Skeletal muscle tissue (tissue), 4 donors: Measurements from ENCODE around the gene ARID5B. TPM values are rescaled to one million over a fixed set of nuclear protein-coding genes. Genes with fewer than 3 reads are reported as not detected.

ENCODE experiments used
- H3K27ac ChIP-seq: one replicate; pipeline ENCODE4 v1.7.0; 2013; ENCODE audit warnings: mild to moderate bottlenecking, low read depth, low read length, inconsistent platforms
- H3K27me3 ChIP-seq, 3 donors: one replicate each; pipeline ENCODE4 v1.7.0; 2013; ENCODE audit warnings: low read length in 3 of 3; ENCODE audit not compliant: control insufficient read depth in 3 of 3, insufficient read depth in 3 of 3
- H3K36me3 ChIP-seq, 3 donors: one replicate each; pipeline ENCODE4 v1.7.0; 2013; ENCODE audit warnings: low read length in 3 of 3; ENCODE audit not compliant: control insufficient read depth in 3 of 3, insufficient read depth in 3 of 3
- H3K4me1 ChIP-seq, 3 donors: one replicate each; pipeline ENCODE4 v1.7.0; 2013; ENCODE audit warnings: low read length in 3 of 3, mild to moderate bottlenecking in 3 of 3; ENCODE audit not compliant: control insufficient read depth in 3 of 3, insufficient read depth in 3 of 3
- H3K4me3 ChIP-seq, 3 donors: one replicate each; pipeline ENCODE4 v1.7.0; 2013; ENCODE audit warnings: low read length in 3 of 3
- H3K9ac ChIP-seq, 3 donors: one replicate each; pipeline ENCODE4 v1.7.0; 2013; ENCODE audit warnings: low read length in 3 of 3, mild to moderate bottlenecking in 3 of 3, moderate library complexity in 2 of 3, low read depth in 1 of 3
- H3K9me3 ChIP-seq, 3 donors: one replicate each; pipeline ENCODE4 v1.7.0; 2013; ENCODE audit warnings: low read length in 3 of 3; ENCODE audit not compliant: control insufficient read depth in 3 of 3
- total RNA-seq: library from RNA; depleted of rRNA; stranded (reverse); fragments of >200 nt; gene quantifications from one replicate; pipeline ENCODE4 v1.2.3, GENCODE V29; 2014
- donor health status: Osteomylitis.

Gene ARID5B
- total RNA-seq, 1 donor from 2014 or later: 27.7 TPM

DNA sequence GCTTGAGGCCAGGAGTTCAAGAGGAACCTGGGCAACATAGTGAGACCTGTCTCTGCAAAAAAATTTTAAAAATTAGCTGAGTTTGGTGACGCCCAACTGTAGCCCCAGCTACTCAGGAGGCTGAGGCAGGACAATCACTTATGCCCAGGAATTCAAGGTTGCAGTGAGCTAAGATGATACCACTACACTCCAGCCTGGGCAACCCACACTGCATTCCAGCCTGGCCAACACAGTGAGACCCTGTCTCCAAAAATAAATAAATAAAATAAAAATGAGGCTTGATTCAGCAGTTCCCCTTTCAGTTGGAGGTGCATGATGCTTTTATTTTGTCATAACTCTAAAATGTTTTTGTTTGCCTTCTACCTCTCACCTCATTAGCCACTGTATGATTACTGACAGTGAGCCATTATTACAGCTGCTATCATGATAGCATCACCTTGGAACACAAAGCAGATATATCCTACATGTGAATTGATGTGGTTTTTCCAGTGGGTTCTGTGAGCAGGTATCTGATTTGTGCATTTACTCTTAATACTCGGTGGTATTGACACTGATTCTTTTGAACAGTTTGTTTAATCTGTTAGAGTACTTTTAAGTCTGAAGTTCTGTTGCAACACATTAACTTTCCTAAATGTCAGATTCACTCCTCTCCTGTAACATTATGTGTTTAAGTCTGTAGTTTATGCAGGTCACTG lies 49.1 kb downstream of the ARID5B start:
- H3K9me3 ChIP-seq: no peaks in the 10 kb centered on the region
- H3K9ac ChIP-seq: no peak overlapping the region
- no peaks in the 10 kb centered on the region for H3K27me3 ChIP-seq
- no peak overlapping the region for H3K4me3 ChIP-seq
- H3K27ac ChIP-seq: no peak overlapping the region
- no peaks in the 10 kb centered on the region for H3K4me1 ChIP-seq
- no peaks in the 10 kb centered on the region for H3K36me3 ChIP-seq

GRCh38 chr10:61951144-61951483 lies 49.6 kb downstream of the ARID5B start:
- H3K27ac ChIP-seq: no peak overlapping the region
- no peaks in the 10 kb centered on the region for H3K27me3 ChIP-seq
- H3K36me3 ChIP-seq: no peaks in the 10 kb centered on the region
- H3K4me1 ChIP-seq: no peaks in the 10 kb centered on the region
- no peak overlapping the region for H3K4me3 ChIP-seq
- no peak overlapping the region for H3K9ac ChIP-seq
- H3K9me3 ChIP-seq: no peaks in the 10 kb centered on the region

DNA sequence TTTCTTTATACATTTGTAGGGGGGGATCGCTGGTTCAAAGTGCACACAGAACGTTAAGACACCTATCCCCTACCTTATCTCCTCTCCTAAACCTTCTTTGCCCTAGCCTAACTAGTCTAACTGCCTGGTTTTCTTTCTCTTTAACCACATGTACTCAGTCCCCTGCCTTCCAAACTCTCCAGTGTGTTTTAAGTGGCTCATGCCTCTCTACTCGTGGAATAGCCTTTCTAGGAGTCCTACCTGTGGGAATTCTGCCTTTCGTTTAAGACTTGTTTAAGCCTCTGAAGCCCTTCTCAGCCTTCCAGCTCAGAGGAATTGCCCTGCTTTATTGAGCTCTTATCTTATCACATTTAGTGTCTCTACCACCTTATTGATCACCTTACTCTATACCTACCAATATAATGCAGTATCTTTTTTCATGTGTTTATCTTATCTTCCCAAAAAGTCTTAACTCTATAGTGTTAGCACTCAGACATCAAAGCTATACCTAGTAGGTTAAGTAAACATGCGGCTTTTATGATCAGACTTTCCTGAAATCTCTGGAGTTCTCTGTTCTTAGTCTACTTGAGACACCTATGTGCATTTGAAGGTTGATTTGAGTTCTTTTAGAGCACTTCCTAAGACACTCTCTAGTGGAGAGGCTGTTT lies 50.7 kb downstream of the ARID5B start:
- Histone ChIP-seq H3K4me3 (no peak overlapping the region), H3K4me1 (no peaks in the 10 kb centered on the region), H3K36me3 (no peaks in the 10 kb centered on the region), H3K9me3 (no peaks in the 10 kb centered on the region), H3K9ac (no peak overlapping the region), H3K27ac (no peak overlapping the region), H3K27me3 (no peaks in the 10 kb centered on the region)

DNA sequence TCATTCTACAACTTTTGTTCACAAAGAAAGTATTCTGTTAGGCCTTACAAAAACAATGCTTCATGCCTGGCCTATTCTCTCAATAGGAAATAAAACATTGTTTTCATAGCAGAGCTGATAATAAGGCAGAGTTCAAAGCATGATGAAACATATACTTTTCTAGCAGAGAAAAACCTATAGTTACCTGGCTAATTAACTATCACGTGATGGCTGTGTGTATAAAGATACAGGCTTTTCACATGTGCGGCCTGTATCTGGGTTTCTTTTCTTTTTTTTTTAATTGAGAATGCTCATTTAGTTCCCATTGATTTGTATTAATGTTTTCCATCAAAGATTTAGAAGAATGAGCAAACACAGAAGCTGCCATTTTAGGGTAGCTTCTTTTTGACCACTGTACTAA lies 51.7 kb downstream of the ARID5B start:
- Histone ChIP-seq H3K27me3 (no peaks in the 10 kb centered on the region), H3K4me3 (no peak overlapping the region), H3K36me3 (no peaks in the 10 kb centered on the region), H3K9ac (no peak overlapping the region), H3K27ac (no peak overlapping the region), H3K4me1 (no peaks in the 10 kb centered on the region), H3K9me3 (no peaks in the 10 kb centered on the region)

DNA sequence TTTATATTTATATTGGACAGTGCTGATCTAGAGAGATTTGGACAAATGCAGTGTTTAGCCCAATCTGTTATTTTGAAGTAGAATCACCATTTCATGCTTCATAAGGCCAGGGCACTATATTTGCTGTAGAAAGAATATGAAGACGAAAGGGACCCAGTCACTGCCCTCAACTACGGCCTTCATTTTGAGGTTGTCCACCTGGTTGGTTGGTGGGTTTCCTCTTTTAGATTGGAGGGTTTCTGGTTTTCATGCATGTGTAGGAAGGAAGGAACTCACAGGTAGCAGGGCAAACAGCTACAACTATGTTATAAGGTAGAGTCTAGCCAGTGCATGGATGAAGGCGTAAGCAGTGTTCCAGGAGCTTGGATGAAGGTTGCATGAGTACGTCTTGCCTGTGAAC lies 56.3 kb downstream of the ARID5B start:
- no peak overlapping the region for H3K27ac ChIP-seq
- no peak overlapping the region for H3K9ac ChIP-seq
- H3K9me3 ChIP-seq: no peaks in the 10 kb centered on the region
- peaks cover 0 to 6% (median 3%) of the 10 kb centered on the region in 3 donors for H3K4me1 ChIP-seq
- H3K27me3 ChIP-seq: no peaks in the 10 kb centered on the region
- no peak overlapping the region for H3K4me3 ChIP-seq
- H3K36me3 ChIP-seq: no peaks in the 10 kb centered on the region

DNA sequence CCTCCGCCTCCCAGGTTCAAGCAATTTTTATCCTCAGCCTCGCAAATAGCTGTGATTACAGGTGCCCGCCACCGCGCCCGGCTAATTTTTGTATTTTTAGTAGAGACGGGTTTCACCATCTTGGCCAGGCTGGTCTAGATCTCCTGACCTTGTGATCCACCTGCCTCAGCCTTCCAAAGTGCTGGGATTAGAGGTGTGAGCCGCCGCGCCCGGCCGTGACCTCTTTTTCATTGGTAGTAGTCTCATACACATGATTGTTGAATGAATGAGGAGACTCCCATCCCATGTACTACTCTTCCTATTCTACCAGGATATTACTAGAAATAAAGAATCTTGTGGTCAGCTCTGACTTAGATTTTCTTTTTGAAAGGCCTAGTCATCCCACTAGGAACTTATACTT lies 56.8 kb downstream of the ARID5B start:
- no peaks in the 10 kb centered on the region for H3K9me3 ChIP-seq
- no peaks in the 10 kb centered on the region for H3K36me3 ChIP-seq
- no peak overlapping the region for H3K27ac ChIP-seq
- no peak overlapping the region for H3K4me3 ChIP-seq
- H3K9ac ChIP-seq: no peak overlapping the region
- H3K4me1 ChIP-seq: peaks cover 1 to 9% (median 5%) of the 10 kb centered on the region in 3 donors
- H3K27me3 ChIP-seq: no peaks in the 10 kb centered on the region

- H3K9me3 ChIP-seq: no peaks in the 10 kb centered on the region
- no peak overlapping the region for H3K4me3 ChIP-seq
- no peaks in the 10 kb centered on the region for H3K36me3 ChIP-seq
- no peak overlapping the region for H3K9ac ChIP-seq
- peaks cover 6 to 14% (median 10%) of the 10 kb centered on the region in 3 donors for H3K4me1 ChIP-seq
- H3K27ac ChIP-seq: no peak overlapping the region
- H3K27me3 ChIP-seq: no peaks in the 10 kb centered on the region
Observed at GRCh38 chr10:61958805-61959204, 57.3 kb downstream of the ARID5B start.

DNA sequence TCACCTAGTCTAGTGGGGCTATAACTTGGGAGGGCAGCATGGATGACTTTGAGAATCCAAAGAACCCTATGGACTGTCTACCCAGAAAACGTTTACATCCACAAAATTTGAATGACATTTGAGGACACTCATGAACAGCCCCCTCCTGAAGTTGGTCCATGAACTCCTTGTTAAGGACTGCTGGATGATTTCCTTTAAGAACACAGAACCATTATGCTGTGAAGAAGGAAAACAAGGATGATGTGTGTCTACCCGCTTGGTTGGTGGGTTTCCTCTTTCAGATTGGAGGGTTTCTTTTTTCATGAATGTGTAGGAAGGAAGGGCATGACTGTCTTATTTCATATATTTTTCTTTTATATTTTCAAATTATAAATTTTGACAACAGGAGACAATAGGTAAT lies 58.3 kb downstream of the ARID5B start:
- Histone ChIP-seq H3K27ac (no peak overlapping the region), H3K9me3 (no peaks in the 10 kb centered on the region), H3K27me3 (no peaks in the 10 kb centered on the region), H3K4me3 (no peak overlapping the region), H3K9ac (no peak overlapping the region), H3K4me1 (peaks cover 9 to 19% (median 18%) of the 10 kb centered on the region in 3 donors), H3K36me3 (no peaks in the 10 kb centered on the region)

- Histone ChIP-seq H3K4me3 (no peak overlapping the region), H3K27me3 (no peaks in the 10 kb centered on the region), H3K36me3 (no peaks in the 10 kb centered on the region), H3K27ac (no peak overlapping the region), H3K4me1 (peaks cover 9 to 20% (median 19%) of the 10 kb centered on the region in 3 donors), H3K9ac (no peak overlapping the region), H3K9me3 (no peaks in the 10 kb centered on the region)
Observed at GRCh38 chr10:61960396-61961120, 59.1 kb downstream of the ARID5B start.

- Histone ChIP-seq H3K9ac (no peak overlapping the region), H3K36me3 (no peaks in the 10 kb centered on the region), H3K27ac (no peak overlapping the region), H3K9me3 (no peaks in the 10 kb centered on the region), H3K27me3 (no peaks in the 10 kb centered on the region), H3K4me1 (peaks cover 9 to 20% (median 19%) of the 10 kb centered on the region in 3 donors), H3K4me3 (no peak overlapping the region)
Observed at GRCh38 chr10:61961278-61961677, 59.8 kb downstream of the ARID5B start.
